Fibroblast of lung (primary cell): ENCODE measurements around the gene RGS17. TPM values are rescaled to one million over a fixed set of nuclear protein-coding genes. Genes with fewer than 3 reads are reported as not detected.
A peak's percentile ranks its signal among the peaks of the same experiment; 100 is the strongest.
"Not testable (repeated sequence)": the region's sequence is repeated elsewhere in the genome, so short reads cannot be mapped to it uniquely, and the experiment has no call there.

Experiments used
- DNase-seq, 2 donors: peaks; one replicate each; pipeline versions ENCODE4 v3.0.0 to v3.0.0-alpha.2; 2010; ENCODE audit warnings: low read depth in 2 of 2
- H2AFZ ChIP-seq: 2 replicates; pipeline ENCODE4 v1.5.1; 2012; ENCODE audit warnings: low read length, control low read depth, inconsistent platforms
- H3K27ac ChIP-seq: 2 replicates; pipeline ENCODE4 v1.5.1; 2011; ENCODE audit warnings: low read length, control low read depth; ENCODE audit not compliant: insufficient read depth
- H3K27me3 ChIP-seq: 2 replicates; pipeline ENCODE4 v1.5.1; 2011; ENCODE audit warnings: mild to moderate bottlenecking, low read length; ENCODE audit not compliant: control insufficient read depth, insufficient read depth
- H3K36me3 ChIP-seq: 2 replicates; pipeline ENCODE4 v1.5.1; 2011; ENCODE audit warnings: low read length; ENCODE audit not compliant: control insufficient read depth, insufficient read depth
- H3K4me1 ChIP-seq: 2 replicates; pipeline ENCODE4 v1.5.1; 2011; ENCODE audit warnings: low read length; ENCODE audit not compliant: control insufficient read depth, insufficient read depth; ENCODE audit errors: extremely low read depth
- H3K4me2 ChIP-seq: 2 replicates; pipeline ENCODE4 v1.5.1; 2011; ENCODE audit warnings: low read length, control low read depth; ENCODE audit not compliant: insufficient read depth; ENCODE audit errors: extremely low read depth
- H3K4me3 ChIP-seq, 4 experiments: fragments of 200-600 bp in 1 of 4; sonication (generic) in 1 of 4; replicated peaks in 1 of 4; 2 replicates each; pipeline ENCODE4 v1.5.1; 2011 to 2016; ENCODE audit warnings: low read length in 4 of 4, low read depth in 3 of 4, mild to moderate bottlenecking in 3 of 4, control low read depth in 2 of 4, inconsistent platforms in 1 of 4, mixed read lengths in 1 of 4; ENCODE audit not compliant: insufficient read depth in 1 of 4; ENCODE audit errors: control extremely low read depth in 1 of 4
- H3K79me2 ChIP-seq: 2 replicates; pipeline ENCODE4 v1.5.1; 2012; ENCODE audit warnings: mild to moderate bottlenecking, low read length, inconsistent platforms; ENCODE audit not compliant: control insufficient read depth, insufficient read depth
- H3K9ac ChIP-seq: 2 replicates; pipeline ENCODE4 v1.5.1; 2011; ENCODE audit warnings: mild to moderate bottlenecking, low read length, control low read depth; ENCODE audit not compliant: insufficient read depth
- H3K9me3 ChIP-seq: 2 replicates; pipeline ENCODE4 v1.5.1; 2012; ENCODE audit warnings: low read depth, low read length; ENCODE audit not compliant: control insufficient read depth, insufficient read depth
- H4K20me1 ChIP-seq: 2 replicates; pipeline ENCODE4 v1.5.1; 2011; ENCODE audit warnings: low read length; ENCODE audit not compliant: control insufficient read depth, insufficient read depth; ENCODE audit errors: extremely low read depth
- EZH2 ChIP-seq: IDR thresholded peaks from 2 replicates; pipeline ENCODE4 v1.5.1; 2012; ENCODE audit warnings: low read length, control low read depth, mild to moderate bottlenecking; ENCODE audit errors: missing control alignments
- polyA plus RNA-seq, 2 donors: library from polyadenylated mRNA; depleted of rRNA in 1 of 2; stranded (reverse) in 1 of 2; unstranded in 1 of 2; fragments of >200 nt; gene quantifications; 2 replicates each; pipeline ENCODE4 v1.2.1, GENCODE V29; 2011 to 2012; ENCODE audit warnings: missing spikeins in 1 of 2
- total RNA-seq: library from RNA; depleted of rRNA; stranded (reverse); fragments of >200 nt; gene quantifications from 2 replicates; pipeline ENCODE4 v1.2.1, GENCODE V29; 2014
- TF ChIP-seq, protein P1 (sequence below), 2 donors: IDR thresholded peaks in 1 of 2; conservative IDR thresholded peaks in 1 of 2; 1 replicate in 1 of 2; 2 replicates in 1 of 2; pipeline ENCODE4 v1.5.1; 2011 to 2012; ENCODE audit warnings: low read length in 2 of 2, control low read depth in 1 of 2, inconsistent platforms in 1 of 2, low read depth in 1 of 2, mild to moderate bottlenecking in 1 of 2

RGS17 gene
- total and polyA plus RNA-seq, 2 donors (not counting 1 experiment from before 2014, with no cell fraction given): 2.1 to 10.2 TPM

DNA sequence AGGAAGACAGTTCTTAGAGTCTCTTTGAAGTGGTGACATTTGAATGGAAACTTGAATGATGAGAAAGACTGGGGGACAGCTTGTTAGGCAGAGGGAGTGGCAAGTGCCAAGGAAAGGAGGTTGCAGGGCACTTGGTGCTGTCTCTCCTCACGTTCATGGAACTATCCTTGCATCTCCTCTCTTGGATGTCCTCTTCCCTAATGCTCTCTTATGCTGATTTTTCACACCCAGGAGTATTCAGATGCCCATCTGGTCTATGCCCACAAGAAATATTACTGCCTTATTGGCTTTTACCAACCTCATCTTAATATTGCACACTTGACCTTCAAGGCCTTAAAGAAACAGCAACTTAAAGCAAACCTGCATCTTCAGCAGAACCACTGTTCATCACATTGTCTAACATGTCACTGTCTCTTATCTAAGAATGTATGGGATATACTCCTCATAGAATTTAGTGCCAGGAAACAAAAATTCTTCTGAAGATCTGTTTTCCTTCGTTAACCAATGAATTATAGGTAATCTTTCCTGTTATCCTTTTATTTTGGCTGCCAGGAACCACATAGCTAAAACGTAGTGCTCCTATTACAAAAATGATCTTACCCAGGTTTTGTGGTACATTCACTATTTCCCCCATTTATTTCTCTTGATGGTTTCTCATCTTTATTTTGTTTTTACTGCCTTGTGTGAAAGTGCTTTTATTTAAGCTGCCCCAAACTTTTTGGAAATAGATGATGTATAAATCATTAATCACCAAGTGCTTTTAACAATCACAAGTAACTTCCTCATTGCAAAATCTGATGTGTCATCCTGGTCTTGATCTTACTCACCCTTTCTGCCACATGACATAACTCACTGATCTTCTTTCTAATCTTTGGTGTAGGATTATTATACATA is 12.8 kb downstream of the RGS17 start:
- no peaks in the 10 kb centered on the region for H3K9me3 ChIP-seq
- no peaks in the 10 kb centered on the region for H3K36me3 ChIP-seq
- H2AFZ ChIP-seq: no peak overlapping the region
- no peak overlapping the region for H3K4me3 ChIP-seq
- H3K4me1 ChIP-seq: peaks cover 9% of the 10 kb centered on the region
- no peaks in the 10 kb centered on the region for H3K27me3 ChIP-seq
- peaks cover 3% of the 10 kb centered on the region for H3K79me2 ChIP-seq
- H3K4me2 ChIP-seq: peak overlapping the region; percentile 32
- TF ChIP-seq EZH2: no peak
- TF ChIP-seq, protein P1, sequence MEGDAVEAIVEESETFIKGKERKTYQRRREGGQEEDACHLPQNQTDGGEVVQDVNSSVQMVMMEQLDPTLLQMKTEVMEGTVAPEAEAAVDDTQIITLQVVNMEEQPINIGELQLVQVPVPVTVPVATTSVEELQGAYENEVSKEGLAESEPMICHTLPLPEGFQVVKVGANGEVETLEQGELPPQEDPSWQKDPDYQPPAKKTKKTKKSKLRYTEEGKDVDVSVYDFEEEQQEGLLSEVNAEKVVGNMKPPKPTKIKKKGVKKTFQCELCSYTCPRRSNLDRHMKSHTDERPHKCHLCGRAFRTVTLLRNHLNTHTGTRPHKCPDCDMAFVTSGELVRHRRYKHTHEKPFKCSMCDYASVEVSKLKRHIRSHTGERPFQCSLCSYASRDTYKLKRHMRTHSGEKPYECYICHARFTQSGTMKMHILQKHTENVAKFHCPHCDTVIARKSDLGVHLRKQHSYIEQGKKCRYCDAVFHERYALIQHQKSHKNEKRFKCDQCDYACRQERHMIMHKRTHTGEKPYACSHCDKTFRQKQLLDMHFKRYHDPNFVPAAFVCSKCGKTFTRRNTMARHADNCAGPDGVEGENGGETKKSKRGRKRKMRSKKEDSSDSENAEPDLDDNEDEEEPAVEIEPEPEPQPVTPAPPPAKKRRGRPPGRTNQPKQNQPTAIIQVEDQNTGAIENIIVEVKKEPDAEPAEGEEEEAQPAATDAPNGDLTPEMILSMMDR (conservative IDR thresholded peaks at IDR 0.05 in 1 of 2, IDR thresholded peaks at IDR 0.05 in 1 of 2; ENCODE audit: low read depth in 1 of 2, low read length in 2 of 2): no peak
- peak overlapping the region; percentile 16 for H3K27ac ChIP-seq
- peak; percentile 65 to 79 for DNase-seq
- H3K9ac ChIP-seq: no peak overlapping the region
- H4K20me1 ChIP-seq: no peaks in the 10 kb centered on the region

DNA sequence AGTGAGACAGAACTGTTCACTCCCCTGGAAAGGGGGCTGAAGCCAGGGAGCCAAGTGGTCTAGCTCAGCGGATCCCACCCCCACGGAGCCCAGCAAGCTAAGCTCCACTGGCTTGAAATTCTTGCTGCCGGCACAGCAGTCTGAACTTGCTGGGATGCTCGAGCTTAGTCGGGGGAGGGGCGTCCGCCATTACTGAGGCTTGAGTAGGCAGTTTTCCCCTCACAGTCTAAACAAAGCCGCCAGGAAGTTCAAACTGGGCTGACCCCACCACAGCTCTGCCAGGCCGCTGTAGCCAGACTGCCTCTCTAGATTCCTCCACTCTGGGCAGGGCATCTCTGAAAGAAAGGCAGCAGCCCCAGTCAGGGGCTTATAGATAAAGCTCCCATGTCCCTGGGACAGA is 20.0 kb downstream of the RGS17 start:
- not testable (repeated sequence) for H3K4me3 ChIP-seq, H3K27me3 ChIP-seq, H3K36me3 ChIP-seq, H3K9ac ChIP-seq, H2AFZ ChIP-seq, H3K27ac ChIP-seq, H4K20me1 ChIP-seq, H3K79me2 ChIP-seq, H3K4me2 ChIP-seq, H3K9me3 ChIP-seq, H3K4me1 ChIP-seq
- DNase-seq: peak in 1 of 2 donors; percentile 39

DNA sequence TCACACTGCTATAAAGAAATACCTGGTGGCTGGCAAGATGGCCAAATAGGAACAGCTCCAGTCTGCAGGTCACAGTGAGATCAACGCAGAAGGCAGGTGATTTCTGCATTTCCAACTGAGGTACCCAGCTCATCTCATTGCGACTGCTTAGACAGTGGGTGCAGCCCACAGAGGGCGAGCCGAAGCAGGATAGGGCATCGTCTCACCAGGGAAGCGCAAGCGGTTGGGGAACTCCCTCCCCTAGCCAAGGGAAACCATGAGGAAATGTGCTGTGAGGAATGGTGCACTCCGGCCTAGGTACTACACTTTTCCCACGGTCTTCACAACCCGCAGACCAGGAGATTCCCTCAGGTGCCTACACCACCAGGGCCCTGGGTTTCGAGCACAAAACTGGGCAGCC is 20.5 kb downstream of the RGS17 start:
- DNase-seq, H4K20me1 ChIP-seq, H2AFZ ChIP-seq, H3K4me1 ChIP-seq, H3K9ac ChIP-seq, H3K4me3 ChIP-seq, H3K36me3 ChIP-seq, H3K9me3 ChIP-seq, H3K27me3 ChIP-seq, H3K4me2 ChIP-seq, H3K27ac ChIP-seq, H3K79me2 ChIP-seq: not testable (repeated sequence)

DNA sequence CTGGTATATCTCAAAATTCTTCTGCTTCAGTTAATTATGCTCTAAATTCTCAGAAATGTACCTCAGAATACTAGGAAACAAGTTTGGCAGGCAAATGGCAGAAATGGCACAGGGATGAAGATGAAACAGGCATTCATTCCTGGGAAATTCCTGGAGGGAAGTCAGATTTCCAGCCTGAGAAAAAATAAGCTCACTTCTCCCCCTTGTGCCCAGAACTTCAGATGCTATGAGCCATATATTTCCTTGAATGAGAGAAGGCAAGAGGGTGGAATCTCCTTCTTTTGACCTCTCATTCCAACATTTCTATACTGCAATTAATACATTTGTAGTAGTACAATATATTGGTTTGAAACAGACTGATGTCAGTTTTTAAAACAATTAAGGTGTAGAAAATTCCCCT is 22.8 kb downstream of the RGS17 start:
- no peak overlapping the region for H3K4me3 ChIP-seq
- H3K4me2 ChIP-seq: no peak overlapping the region
- H3K4me1 ChIP-seq: no peaks in the 10 kb centered on the region
- no peaks in the 10 kb centered on the region for H3K27me3 ChIP-seq
- no peak overlapping the region for H2AFZ ChIP-seq
- DNase-seq: peak; percentile 33 to 60
- peaks cover 4% of the 10 kb centered on the region for H3K79me2 ChIP-seq
- no peak overlapping the region for H3K9ac ChIP-seq
- H3K9me3 ChIP-seq: no peaks in the 10 kb centered on the region
- TF ChIP-seq, protein P1 (conservative IDR thresholded peaks at IDR 0.05 in 1 of 2, IDR thresholded peaks at IDR 0.05 in 1 of 2; ENCODE audit: low read depth in 1 of 2, low read length in 2 of 2): peak; percentile 52 to 60
- no peak for TF ChIP-seq EZH2
- no peak overlapping the region for H3K27ac ChIP-seq
- no peaks in the 10 kb centered on the region for H3K36me3 ChIP-seq
- no peaks in the 10 kb centered on the region for H4K20me1 ChIP-seq
